ENCODE data around the gene MFN2.

- TF ChIP-seq CTCF (IDR thresholded peaks at IDR 0.05): no peak
- TF ChIP-seq POLR2A (IDR thresholded peaks at IDR 0.05): no peak
Observed at GRCh38 chr1:12003762-12004161, 23.5 kb downstream of the MFN2 start.
